GM23338 (cell line): ENCODE measurements around the gene LY86. TPM values are rescaled to one million over a fixed set of nuclear protein-coding genes. Genes with fewer than 3 reads are reported as not detected.

Experiments
- ATAC-seq: fragments of 200-7000 bp; cut with Tn5 transposase; 3 replicates; pipeline ENCODE4 v1.9.1; 2020
- DNase-seq: peaks from one replicate; pipeline ENCODE4 v3.0.0-alpha.2; 2015; ENCODE audit warnings: low spot score
- H2AFZ ChIP-seq: fragments of 200-600 bp; sonication (generic); 2 replicates; pipeline ENCODE4 v1.8.0; 2016; ENCODE audit warnings: antibody characterized with exemption, mild to moderate bottlenecking, moderate library complexity
- H3F3A ChIP-seq: fragments of 200-600 bp; sonication (generic); replicated peaks from 2 replicates; pipeline ENCODE4 v1.8.0; 2017; ENCODE audit warnings: antibody characterized with exemption, mixed run types, low read depth
- H3K27ac ChIP-seq: fragments of 200-600 bp; sonication (generic); 2 replicates; pipeline ENCODE4 v1.6.1; 2016; ENCODE audit warnings: low read depth
- H3K27me3 ChIP-seq: fragments of 200-600 bp; sonication (generic); 2 replicates; pipeline ENCODE4 v1.8.0; 2016; ENCODE audit warnings: mild to moderate bottlenecking, mixed run types, moderate library complexity; ENCODE audit not compliant: insufficient read depth
- H3K36me3 ChIP-seq: fragments of 200-600 bp; sonication (generic); 2 replicates; pipeline ENCODE4 v1.8.0; 2016; ENCODE audit warnings: mild to moderate bottlenecking; ENCODE audit not compliant: insufficient read depth
- H3K4me1 ChIP-seq: fragments of 200-600 bp; sonication (generic); 2 replicates; pipeline ENCODE4 v1.8.0; 2016; ENCODE audit warnings: mild to moderate bottlenecking, moderate library complexity; ENCODE audit not compliant: insufficient read depth
- H3K4me2 ChIP-seq: fragments of 200-600 bp; sonication (generic); 2 replicates; pipeline ENCODE4 v1.7.1; 2017; ENCODE audit warnings: mixed run types
- H3K4me3 ChIP-seq: fragments of 200-600 bp; sonication (generic); 2 replicates; pipeline ENCODE4 v1.6.1; 2016; ENCODE audit warnings: mixed run types
- H3K79me2 ChIP-seq: fragments of 200-600 bp; sonication (generic); replicated peaks from 2 replicates; pipeline ENCODE4 v1.8.0; 2017; ENCODE audit warnings: mild to moderate bottlenecking; ENCODE audit not compliant: insufficient read depth
- H3K9me2 ChIP-seq: fragments of 200-600 bp; sonication (generic); 2 replicates; pipeline ENCODE4 v1.8.0; 2017; ENCODE audit not compliant: insufficient read depth
- H4K20me1 ChIP-seq: fragments of 200-600 bp; sonication (generic); replicated peaks from 2 replicates; pipeline ENCODE4 v1.8.0; 2017; ENCODE audit warnings: mild to moderate bottlenecking; ENCODE audit not compliant: insufficient read depth
- H3K27ac Mint-ChIP-seq: 2 replicates; pipeline ENCODE4 v1.8.0; 2020; ENCODE audit warnings: inconsistent platforms, mild to moderate bottlenecking, moderate library complexity, mixed read lengths
- H3K27me3 Mint-ChIP-seq: 3 replicates; pipeline ENCODE4 v1.8.0; 2022; ENCODE audit warnings: low read depth, mild to moderate bottlenecking, moderate library complexity, mixed read lengths, inconsistent platforms; ENCODE audit not compliant: insufficient read depth, poor library complexity
- H3K36me3 Mint-ChIP-seq: 3 replicates; pipeline ENCODE4 v1.8.0; 2021; ENCODE audit warnings: low read depth, mild to moderate bottlenecking, inconsistent platforms, moderate library complexity, mixed read lengths
- H3K4me1 Mint-ChIP-seq: 3 replicates; pipeline ENCODE4 v1.8.0; 2020; ENCODE audit warnings: mild to moderate bottlenecking, inconsistent platforms, mixed read lengths
- H3K4me3 Mint-ChIP-seq: 3 replicates; pipeline ENCODE4 v1.8.0; 2021; ENCODE audit warnings: moderate library complexity, mild to moderate bottlenecking, inconsistent platforms, mixed read lengths
- H3K9me3 Mint-ChIP-seq: 3 replicates; pipeline ENCODE4 v1.8.0; 2020; ENCODE audit warnings: moderate library complexity, mild to moderate bottlenecking, inconsistent platforms, mixed read lengths
- JUNB ChIP-seq: IDR thresholded peaks from one replicate; pipeline ENCODE4 v1.6.1; 2016; ENCODE audit warnings: antibody characterized with exemption; ENCODE audit not compliant: unreplicated experiment
- NANOG ChIP-seq: IDR thresholded peaks from 2 replicates; pipeline ENCODE4 v1.6.1; 2016; ENCODE audit warnings: antibody characterized with exemption, borderline replicate concordance
- STAT1 ChIP-seq: IDR thresholded peaks from one replicate; pipeline ENCODE4 v1.6.1; 2016; ENCODE audit warnings: antibody characterized with exemption; ENCODE audit not compliant: unreplicated experiment
- ZNF114 ChIP-seq: fragments of 250-450 bp; sonication (Bioruptor Pico); IDR thresholded peaks from 2 replicates; pipeline ENCODE4 v1.5.0; 2020; ENCODE audit warnings: mild to moderate bottlenecking, moderate library complexity
- ZNF331 ChIP-seq: fragments of 250-450 bp; sonication (Bioruptor Pico); IDR thresholded peaks from 2 replicates; pipeline ENCODE4 v1.5.0; 2020; ENCODE audit warnings: low read depth, mild to moderate bottlenecking, moderate library complexity
- polyA plus RNA-seq: library from polyadenylated mRNA; unstranded; fragments of >200 nt; fragmentation: Nextera tagmentation; extraction: Ambion mirVana; gene quantifications from 2 replicates; pipeline ENCODE4 v1.2.1, GENCODE V29; 2016
- total RNA-seq: library from RNA; depleted of rRNA; stranded (reverse); fragments of >200 nt; shearing (Covaris generic); gene quantifications from 2 replicates; pipeline ENCODE4 v1.2.3, GENCODE V29; 2014
- TF ChIP-seq, protein P1 (sequence below), 2 experiments: fragments of 200-600 bp in 1 of 2; sonication (generic) in 1 of 2; conservative IDR thresholded peaks; 2 replicates each; pipeline versions ENCODE4 v1.5.1 to v1.6.1; 2016 to 2017; ENCODE audit warnings: antibody characterized with exemption in 2 of 2, low read depth in 2 of 2, mild to moderate bottlenecking in 2 of 2, moderate library complexity in 1 of 2
- TF ChIP-seq, protein P2 (sequence below): IDR thresholded peaks from 2 replicates; pipeline ENCODE4 v1.6.1; 2016; ENCODE audit warnings: antibody characterized with exemption
- TF ChIP-seq, protein P3 (sequence below): IDR thresholded peaks from one replicate; pipeline ENCODE4 v1.6.1; 2018; ENCODE audit warnings: antibody characterized with exemption; ENCODE audit not compliant: unreplicated experiment

The LY86 gene
- total and polyA plus RNA-seq, 2 experiments from 2014 or later, result 0.29 TPM; not detected in 1

DNA sequence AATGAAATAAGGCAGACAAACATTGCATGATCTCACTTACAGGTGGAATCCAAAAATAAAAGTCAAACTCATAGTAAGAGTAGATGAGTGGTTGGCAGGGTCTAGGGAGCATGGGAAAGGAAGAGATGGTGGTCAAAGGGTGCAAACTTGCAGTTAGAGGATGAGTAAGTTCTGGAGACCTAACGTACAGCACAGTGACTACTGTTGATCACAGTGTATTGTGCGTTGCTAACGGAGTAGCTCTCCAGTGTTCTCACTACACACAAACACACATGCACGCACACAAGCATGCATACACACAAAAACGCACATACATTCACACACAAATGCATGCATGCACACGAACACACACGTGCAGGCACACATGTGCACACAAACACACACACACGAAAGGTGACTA lies 54.9 kb downstream of the LY86 start:
- no peaks in the 10 kb centered on the region for H3F3A ChIP-seq
- no peak overlapping the region for H3K27ac Mint-ChIP-seq
- no peaks in the 10 kb centered on the region; the same call in 2 of the 3 replicates for H3K4me1 Mint-ChIP-seq

DNA sequence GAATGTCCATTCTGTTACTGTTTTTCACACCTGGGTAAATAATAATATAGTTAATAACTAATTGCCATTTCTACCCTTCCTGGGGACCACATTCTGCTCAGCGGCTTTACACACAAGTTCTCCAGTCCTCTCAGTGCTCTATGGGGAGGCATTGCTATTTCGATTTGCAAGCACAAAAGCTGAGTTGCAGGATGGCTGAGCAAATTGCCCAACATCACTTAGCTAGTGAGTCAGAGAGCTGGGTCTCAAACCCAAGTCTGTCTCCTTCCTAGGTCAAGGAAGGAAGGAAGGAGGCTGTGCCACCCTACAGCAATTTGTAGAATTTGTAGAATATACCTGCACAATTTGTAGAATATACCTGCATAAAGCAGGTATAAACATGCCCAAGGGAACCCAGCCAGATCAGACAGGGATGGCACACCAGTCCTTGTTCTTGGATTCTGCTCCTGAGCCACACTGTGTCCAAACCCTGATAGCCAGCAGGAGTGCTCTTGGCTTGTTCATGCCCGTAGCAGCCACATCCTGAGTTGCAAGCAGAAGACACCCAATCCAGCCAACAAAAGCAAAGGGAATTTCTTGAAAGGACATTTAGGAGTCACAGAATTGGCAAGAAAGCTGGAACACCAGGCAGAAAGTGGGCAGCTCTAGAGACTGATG lies 56.9 kb downstream of the LY86 start:
- Histone ChIP-seq H3K4me2 (no peak overlapping the region), H3K27ac (no peak overlapping the region), H3K9me2 (peaks cover 3% of the 10 kb centered on the region; the same call in 1 of the 2 replicates), H2AFZ (no peak overlapping the region), H3K36me3 (no peaks in the 10 kb centered on the region), H3F3A (no peaks in the 10 kb centered on the region), H3K27me3 (no peaks in the 10 kb centered on the region), H3K79me2 (no peaks in the 10 kb centered on the region), H4K20me1 (no peaks in the 10 kb centered on the region; the same call in 1 of the 2 replicates), H3K4me1 (no peaks in the 10 kb centered on the region), H3K4me3 (no peak overlapping the region)
- Mint-ChIP-seq H3K4me3 (no peak overlapping the region), H3K9me3 (no peaks in the 10 kb centered on the region; the same call in 2 of the 3 replicates), H3K27ac (no peak overlapping the region), H3K36me3 (no peaks in the 10 kb centered on the region), H3K27me3 (peaks cover 4% of the 10 kb centered on the region), H3K4me1 (no peaks in the 10 kb centered on the region; the same call in 2 of the 3 replicates)
- no peak for DNase-seq
- ATAC-seq, result no peak
- TF ChIP-seq ZNF331 (CRISPR knock-in tag) (no peak), JUNB (no peak), STAT1 (no peak), NANOG (no peak), ZNF114 (CRISPR knock-in tag) (no peak)
- TF ChIP-seq, protein P1, sequence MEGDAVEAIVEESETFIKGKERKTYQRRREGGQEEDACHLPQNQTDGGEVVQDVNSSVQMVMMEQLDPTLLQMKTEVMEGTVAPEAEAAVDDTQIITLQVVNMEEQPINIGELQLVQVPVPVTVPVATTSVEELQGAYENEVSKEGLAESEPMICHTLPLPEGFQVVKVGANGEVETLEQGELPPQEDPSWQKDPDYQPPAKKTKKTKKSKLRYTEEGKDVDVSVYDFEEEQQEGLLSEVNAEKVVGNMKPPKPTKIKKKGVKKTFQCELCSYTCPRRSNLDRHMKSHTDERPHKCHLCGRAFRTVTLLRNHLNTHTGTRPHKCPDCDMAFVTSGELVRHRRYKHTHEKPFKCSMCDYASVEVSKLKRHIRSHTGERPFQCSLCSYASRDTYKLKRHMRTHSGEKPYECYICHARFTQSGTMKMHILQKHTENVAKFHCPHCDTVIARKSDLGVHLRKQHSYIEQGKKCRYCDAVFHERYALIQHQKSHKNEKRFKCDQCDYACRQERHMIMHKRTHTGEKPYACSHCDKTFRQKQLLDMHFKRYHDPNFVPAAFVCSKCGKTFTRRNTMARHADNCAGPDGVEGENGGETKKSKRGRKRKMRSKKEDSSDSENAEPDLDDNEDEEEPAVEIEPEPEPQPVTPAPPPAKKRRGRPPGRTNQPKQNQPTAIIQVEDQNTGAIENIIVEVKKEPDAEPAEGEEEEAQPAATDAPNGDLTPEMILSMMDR (conservative IDR thresholded peaks at IDR 0.05; ENCODE audit: low read depth in 2 of 2), result no peak
- TF ChIP-seq, protein P2, sequence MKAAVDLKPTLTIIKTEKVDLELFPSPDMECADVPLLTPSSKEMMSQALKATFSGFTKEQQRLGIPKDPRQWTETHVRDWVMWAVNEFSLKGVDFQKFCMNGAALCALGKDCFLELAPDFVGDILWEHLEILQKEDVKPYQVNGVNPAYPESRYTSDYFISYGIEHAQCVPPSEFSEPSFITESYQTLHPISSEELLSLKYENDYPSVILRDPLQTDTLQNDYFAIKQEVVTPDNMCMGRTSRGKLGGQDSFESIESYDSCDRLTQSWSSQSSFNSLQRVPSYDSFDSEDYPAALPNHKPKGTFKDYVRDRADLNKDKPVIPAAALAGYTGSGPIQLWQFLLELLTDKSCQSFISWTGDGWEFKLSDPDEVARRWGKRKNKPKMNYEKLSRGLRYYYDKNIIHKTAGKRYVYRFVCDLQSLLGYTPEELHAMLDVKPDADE, result no peak
- TF ChIP-seq, protein P3, sequence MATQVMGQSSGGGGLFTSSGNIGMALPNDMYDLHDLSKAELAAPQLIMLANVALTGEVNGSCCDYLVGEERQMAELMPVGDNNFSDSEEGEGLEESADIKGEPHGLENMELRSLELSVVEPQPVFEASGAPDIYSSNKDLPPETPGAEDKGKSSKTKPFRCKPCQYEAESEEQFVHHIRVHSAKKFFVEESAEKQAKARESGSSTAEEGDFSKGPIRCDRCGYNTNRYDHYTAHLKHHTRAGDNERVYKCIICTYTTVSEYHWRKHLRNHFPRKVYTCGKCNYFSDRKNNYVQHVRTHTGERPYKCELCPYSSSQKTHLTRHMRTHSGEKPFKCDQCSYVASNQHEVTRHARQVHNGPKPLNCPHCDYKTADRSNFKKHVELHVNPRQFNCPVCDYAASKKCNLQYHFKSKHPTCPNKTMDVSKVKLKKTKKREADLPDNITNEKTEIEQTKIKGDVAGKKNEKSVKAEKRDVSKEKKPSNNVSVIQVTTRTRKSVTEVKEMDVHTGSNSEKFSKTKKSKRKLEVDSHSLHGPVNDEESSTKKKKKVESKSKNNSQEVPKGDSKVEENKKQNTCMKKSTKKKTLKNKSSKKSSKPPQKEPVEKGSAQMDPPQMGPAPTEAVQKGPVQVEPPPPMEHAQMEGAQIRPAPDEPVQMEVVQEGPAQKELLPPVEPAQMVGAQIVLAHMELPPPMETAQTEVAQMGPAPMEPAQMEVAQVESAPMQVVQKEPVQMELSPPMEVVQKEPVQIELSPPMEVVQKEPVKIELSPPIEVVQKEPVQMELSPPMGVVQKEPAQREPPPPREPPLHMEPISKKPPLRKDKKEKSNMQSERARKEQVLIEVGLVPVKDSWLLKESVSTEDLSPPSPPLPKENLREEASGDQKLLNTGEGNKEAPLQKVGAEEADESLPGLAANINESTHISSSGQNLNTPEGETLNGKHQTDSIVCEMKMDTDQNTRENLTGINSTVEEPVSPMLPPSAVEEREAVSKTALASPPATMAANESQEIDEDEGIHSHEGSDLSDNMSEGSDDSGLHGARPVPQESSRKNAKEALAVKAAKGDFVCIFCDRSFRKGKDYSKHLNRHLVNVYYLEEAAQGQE, result no peak

More for the DNA sequence above, 54.9 kb downstream of the LY86 start:
- Histone ChIP-seq H4K20me1 (no peaks in the 10 kb centered on the region; the same call in 1 of the 2 replicates), H3K36me3 (no peaks in the 10 kb centered on the region), H3K27ac (no peak overlapping the region), H3K9me2 (peaks cover 3% of the 10 kb centered on the region; the same call in 1 of the 2 replicates), H3K79me2 (no peaks in the 10 kb centered on the region), H3K4me3 (no peak overlapping the region), H3K4me2 (no peak overlapping the region), H3K4me1 (no peaks in the 10 kb centered on the region), H3K27me3 (no peaks in the 10 kb centered on the region), H2AFZ (no peak overlapping the region)
- DNase-seq (no peak), ATAC-seq (no peak)
- Mint-ChIP-seq H3K4me3 (no peak overlapping the region), H3K27me3 (peaks cover 7% of the 10 kb centered on the region), H3K9me3 (no peaks in the 10 kb centered on the region; the same call in 2 of the 3 replicates), H3K36me3 (peaks cover 2% of the 10 kb centered on the region; the same call in 1 of the 3 replicates)
- TF ChIP-seq, protein P3, result no peak
